GM12891 (cell line): ENCODE data around the gene NECAB3.

Experiments
- PAX5 ChIP-seq: IDR thresholded peaks from 2 replicates; pipeline ENCODE4 v1.6.1; 2011; ENCODE audit warnings: low read length, moderate library complexity, mild to moderate bottlenecking; ENCODE audit not compliant: insufficient read depth, severe bottlenecking
- POLR2A ChIP-seq: IDR thresholded peaks from 2 replicates; pipeline ENCODE4 v1.6.1; 2011; ENCODE audit warnings: low read depth, low read length, control low read depth
- POLR2AphosphoS5 ChIP-seq: IDR thresholded peaks from 2 replicates; pipeline ENCODE4 v1.6.1; 2011; ENCODE audit warnings: low read depth, low read length, control low read depth
- POU2F2 ChIP-seq: IDR thresholded peaks from 2 replicates; pipeline ENCODE4 v1.6.1; 2011; ENCODE audit warnings: low read depth, mild to moderate bottlenecking, control low read depth, low read length, moderate library complexity
- TAF1 ChIP-seq: IDR thresholded peaks from 2 replicates; pipeline ENCODE4 v1.6.1; 2011; ENCODE audit warnings: low read depth, low read length, control low read depth

GRCh38 chr20:33668466-33669155, 5.6 kb downstream of the NECAB3 start:
- TF ChIP-seq POLR2A (no peak), POLR2AphosphoS5 (no peak), TAF1 (no peak), POU2F2 (no peak), PAX5 (no peak)
